KMS-11 (cell line): Measurements from ENCODE around the gene SLC25A26.

ENCODE experiments used
- H2AFZ ChIP-seq: fragments of 200-600 bp; sonication (generic); 2 replicates; pipeline ENCODE4 v1.6.1; 2016; ENCODE audit warnings: antibody characterized with exemption, mixed run types, low read depth
- H3K27ac ChIP-seq: fragments of 200-600 bp; sonication (generic); 2 replicates; pipeline ENCODE4 v1.6.1; 2016; ENCODE audit warnings: mild to moderate bottlenecking, mixed run types
- H3K27me3 ChIP-seq: fragments of 200-600 bp; sonication (generic); 2 replicates; pipeline ENCODE4 v1.6.1; 2017; ENCODE audit warnings: mild to moderate bottlenecking, low read depth, mixed run types, moderate library complexity; ENCODE audit not compliant: insufficient read depth
- H3K36me3 ChIP-seq: fragments of 200-600 bp; sonication (generic); 2 replicates; pipeline ENCODE4 v1.6.1; 2017; ENCODE audit warnings: mild to moderate bottlenecking, mixed run types; ENCODE audit not compliant: insufficient read depth
- H3K4me1 ChIP-seq: fragments of 200-600 bp; sonication (generic); 2 replicates; pipeline ENCODE4 v1.6.1; 2016; ENCODE audit warnings: mild to moderate bottlenecking, low read depth, mixed run types; ENCODE audit not compliant: poor library complexity, severe bottlenecking
- H3K4me2 ChIP-seq: fragments of 200-600 bp; sonication (generic); 2 replicates; pipeline ENCODE4 v1.7.0; 2016; ENCODE audit warnings: mild to moderate bottlenecking, mixed run types
- H3K4me3 ChIP-seq: fragments of 200-600 bp; sonication (generic); IDR thresholded peaks from 2 replicates; pipeline ENCODE4 v1.6.1; 2017; ENCODE audit warnings: low read depth, low read length, mixed read lengths; ENCODE audit not compliant: insufficient read depth
- H3K79me2 ChIP-seq: fragments of 200-600 bp; sonication (generic); 2 replicates; pipeline ENCODE4 v1.6.1; 2016; ENCODE audit warnings: low read depth, mixed run types; ENCODE audit not compliant: insufficient read depth
- H3K9ac ChIP-seq: fragments of 200-600 bp; sonication (generic); 2 replicates; pipeline ENCODE4 v1.6.1; 2016; ENCODE audit warnings: mild to moderate bottlenecking, mixed run types
- H4K20me1 ChIP-seq: fragments of 200-600 bp; sonication (generic); 2 replicates; pipeline ENCODE4 v1.6.1; 2016; ENCODE audit warnings: mild to moderate bottlenecking, mixed run types; ENCODE audit not compliant: insufficient read depth
- CTCF ChIP-seq: fragments of 200-600 bp; sonication (generic); conservative IDR thresholded peaks from 2 replicates; pipeline ENCODE4 v1.6.1; 2017; ENCODE audit warnings: low read depth, mild to moderate bottlenecking, antibody characterized with exemption, low read length, moderate library complexity, mixed read lengths

SLC25A26 gene

GRCh38 chr3:66371432-66371831, 150.6 kb downstream of the SLC25A26 start:
- H3K4me3 ChIP-seq: no peak overlapping the region
- no peaks in the 10 kb centered on the region for H4K20me1 ChIP-seq
- H3K27me3 ChIP-seq: no peaks in the 10 kb centered on the region
- H3K9ac ChIP-seq: no peak overlapping the region
- peaks cover 10% of the 10 kb centered on the region for H3K4me1 ChIP-seq
- H3K27ac ChIP-seq: no peak overlapping the region
- H2AFZ ChIP-seq: no peak overlapping the region
- no peak overlapping the region for H3K4me2 ChIP-seq
- no peak for TF ChIP-seq CTCF
- no peaks in the 10 kb centered on the region for H3K79me2 ChIP-seq
- H3K36me3 ChIP-seq: no peaks in the 10 kb centered on the region

DNA sequence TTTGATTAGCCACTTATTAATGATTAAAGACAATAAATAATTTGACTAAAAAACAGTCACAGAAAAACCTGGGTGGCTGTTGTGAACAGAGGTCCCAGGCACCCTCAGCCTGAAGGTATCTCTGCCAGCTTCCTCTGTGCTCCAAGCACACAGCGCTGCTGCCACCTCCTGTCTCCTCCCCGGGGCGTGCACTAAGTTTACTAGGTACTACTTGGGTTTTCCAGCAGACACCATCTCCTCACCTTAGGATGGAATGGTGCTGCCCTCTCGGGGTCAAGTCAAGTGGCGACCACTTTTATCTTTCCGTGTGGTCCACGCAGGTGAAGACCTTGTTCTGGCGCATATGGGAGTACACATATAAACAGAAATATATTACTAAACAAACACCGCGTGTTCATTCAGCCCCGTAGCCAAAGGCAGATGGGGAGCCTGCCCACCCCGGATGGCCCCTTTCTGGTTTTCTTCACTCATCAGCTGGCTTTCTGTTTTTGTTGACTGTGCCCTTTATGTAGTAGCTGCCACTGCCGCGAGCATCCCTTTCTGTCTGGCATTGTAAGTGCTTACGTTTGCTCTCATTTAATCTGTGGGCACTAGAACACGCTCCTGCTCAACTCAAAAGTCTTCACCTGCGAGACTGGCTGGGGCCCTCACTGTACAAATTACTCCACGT, 152.0 kb downstream of the SLC25A26 start:
- Histone ChIP-seq H3K36me3 (no peaks in the 10 kb centered on the region), H4K20me1 (no peaks in the 10 kb centered on the region), H3K4me1 (peaks cover 10% of the 10 kb centered on the region), H2AFZ (no peak overlapping the region), H3K27ac (no peak overlapping the region), H3K79me2 (no peaks in the 10 kb centered on the region), H3K9ac (no peak overlapping the region), H3K27me3 (no peaks in the 10 kb centered on the region), H3K4me2 (no peak overlapping the region), H3K4me3 (no peak overlapping the region)
- 0 out of 2 replicates have a peak, but pooled peaks have one; percentile 16 for TF ChIP-seq CTCF

DNA sequence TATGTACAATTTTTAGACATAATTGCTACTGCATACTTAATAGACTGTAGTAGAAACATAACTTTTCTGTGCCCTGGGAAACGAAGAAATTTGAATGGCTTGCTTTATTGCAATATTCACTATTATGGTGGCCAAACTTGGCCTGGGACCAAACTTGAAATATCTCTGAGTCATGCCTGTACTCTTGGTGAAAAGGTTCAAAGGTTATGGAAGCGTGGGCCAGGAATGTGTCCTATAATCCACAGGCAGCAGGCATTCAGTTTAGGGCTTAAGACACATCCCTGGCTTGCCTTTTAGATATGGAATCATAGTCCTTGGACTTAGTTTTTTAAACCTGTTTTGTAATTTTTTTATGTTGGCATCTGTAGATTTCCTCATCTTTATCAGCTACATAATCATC, 155.8 kb downstream of the SLC25A26 start:
- Histone ChIP-seq H4K20me1 (no peaks in the 10 kb centered on the region), H3K4me2 (no peak overlapping the region)

GRCh38 chr3:66377800-66378199, 157.0 kb downstream of the SLC25A26 start:
- no peak overlapping the region for H2AFZ ChIP-seq
- H3K27me3 ChIP-seq: no peaks in the 10 kb centered on the region
- H3K4me3 ChIP-seq: no peak overlapping the region
- no peak overlapping the region for H3K9ac ChIP-seq
- H3K79me2 ChIP-seq: no peaks in the 10 kb centered on the region
- H3K27ac ChIP-seq: no peak overlapping the region
- no peaks in the 10 kb centered on the region for H4K20me1 ChIP-seq
- H3K4me1 ChIP-seq: no peaks in the 10 kb centered on the region
- peaks cover 12% of the 10 kb centered on the region; the same call in 1 of the 2 replicates for H3K36me3 ChIP-seq
- H3K4me2 ChIP-seq: no peak overlapping the region
- no peak for TF ChIP-seq CTCF

More for the DNA sequence above, 155.8 kb downstream of the SLC25A26 start:
- Histone ChIP-seq H3K27ac (no peak overlapping the region), H3K4me3 (no peak overlapping the region), H3K79me2 (no peaks in the 10 kb centered on the region), H3K27me3 (no peaks in the 10 kb centered on the region), H2AFZ (no peak overlapping the region), H3K4me1 (no peaks in the 10 kb centered on the region), H3K9ac (no peak overlapping the region), H3K36me3 (peaks cover 6% of the 10 kb centered on the region; the same call in 1 of the 2 replicates)
- no peak for TF ChIP-seq CTCF
